Astrocyte (in vitro differentiated cells and primary cell): Measurements from ENCODE around the gene MTUS2. TPM values are rescaled to one million over a fixed set of nuclear protein-coding genes. Genes with fewer than 3 reads are reported as not detected.

Source experiments
- DNase-seq: peaks from one replicate; pipeline ENCODE4 v3.0.0-alpha.2; 2010; ENCODE audit warnings: low read depth
- FAIRE-seq: peaks from 2 replicates; lab custom pipeline; 2011; peaks lifted over from hg19 to GRCh38; lab: Jason Lieb, UNC
- H2AFZ ChIP-seq: 2 replicates; pipeline ENCODE4 v1.6.0; 2012; ENCODE audit warnings: low read depth, low read length, inconsistent platforms
- H3K27ac ChIP-seq: 2 replicates; pipeline ENCODE4 v1.5.1; 2011; ENCODE audit warnings: low read depth, low read length, inconsistent platforms
- H3K27me3 ChIP-seq: 2 replicates; pipeline ENCODE4 v1.6.0; 2011; ENCODE audit warnings: low read length, inconsistent platforms; ENCODE audit not compliant: insufficient read depth
- H3K36me3 ChIP-seq: 2 replicates; pipeline ENCODE4 v1.5.1; 2011; ENCODE audit warnings: low read length, inconsistent platforms; ENCODE audit not compliant: insufficient read depth
- H3K4me1 ChIP-seq: 2 replicates; pipeline ENCODE4 v1.5.1; 2011; ENCODE audit warnings: low read length, inconsistent platforms; ENCODE audit not compliant: insufficient read depth
- H3K4me2 ChIP-seq: 2 replicates; pipeline ENCODE4 v1.6.0; 2012; ENCODE audit warnings: low read length, inconsistent platforms
- H3K4me3 ChIP-seq: 2 replicates; pipeline ENCODE4 v1.5.1; 2011; ENCODE audit warnings: low read depth, mild to moderate bottlenecking, low read length, inconsistent platforms; ENCODE audit not compliant: insufficient read depth
- H3K79me2 ChIP-seq: 2 replicates; pipeline ENCODE4 v1.6.0; 2012; ENCODE audit warnings: mild to moderate bottlenecking, low read length, inconsistent platforms; ENCODE audit not compliant: insufficient read depth
- H3K9ac ChIP-seq: 2 replicates; pipeline ENCODE4 v1.6.0; 2012; ENCODE audit warnings: mild to moderate bottlenecking, low read length, inconsistent platforms
- H3K9me3 ChIP-seq: 2 replicates; pipeline ENCODE4 v1.5.1; 2012; ENCODE audit warnings: low read depth, mild to moderate bottlenecking, low read length, inconsistent platforms; ENCODE audit not compliant: insufficient read depth
- H4K20me1 ChIP-seq: 2 replicates; pipeline ENCODE4 v1.6.0; 2012; ENCODE audit warnings: low read length, inconsistent platforms; ENCODE audit not compliant: insufficient read depth
- H3K27ac Mint-ChIP-seq: one replicate; pipeline ENCODE4 v1.8.0; 2021; ENCODE audit warnings: mild to moderate bottlenecking, mixed read lengths; ENCODE audit not compliant: unreplicated experiment
- H3K27me3 Mint-ChIP-seq: one replicate; pipeline ENCODE4 v1.8.0; 2021; ENCODE audit warnings: low read depth, mixed read lengths; ENCODE audit not compliant: unreplicated experiment
- H3K36me3 Mint-ChIP-seq: one replicate; pipeline ENCODE4 v1.8.0; 2021; ENCODE audit warnings: low read depth, mixed read lengths; ENCODE audit not compliant: unreplicated experiment
- H3K4me1 Mint-ChIP-seq: one replicate; pipeline ENCODE4 v1.8.0; 2021; ENCODE audit warnings: low read depth, mixed read lengths; ENCODE audit not compliant: unreplicated experiment
- H3K4me3 Mint-ChIP-seq: one replicate; pipeline ENCODE4 v1.8.0; 2021; ENCODE audit warnings: mild to moderate bottlenecking, moderate library complexity, mixed read lengths; ENCODE audit not compliant: unreplicated experiment
- H3K9me3 Mint-ChIP-seq: one replicate; pipeline ENCODE4 v1.8.0; 2021; ENCODE audit warnings: mild to moderate bottlenecking, mixed read lengths; ENCODE audit not compliant: unreplicated experiment
- EZH2 ChIP-seq: IDR thresholded peaks from 2 replicates; pipeline ENCODE4 v1.6.1; 2012; ENCODE audit warnings: mild to moderate bottlenecking, low read length, inconsistent platforms; ENCODE audit not compliant: insufficient read depth
- total RNA-seq: library from RNA; stranded (reverse); gene quantifications from 2 replicates; pipeline ENCODE4 v1.2.1, GENCODE V29; 2021
- TF ChIP-seq, protein P1 (sequence below): IDR thresholded peaks from 2 replicates; pipeline ENCODE4 v1.5.1; 2011; ENCODE audit warnings: low read depth, mild to moderate bottlenecking, inconsistent platforms, low read length, moderate library complexity; ENCODE audit not compliant: insufficient read depth

The MTUS2 gene
- total RNA-seq, 1 donor from 2014 or later: 0.50 TPM

DNA sequence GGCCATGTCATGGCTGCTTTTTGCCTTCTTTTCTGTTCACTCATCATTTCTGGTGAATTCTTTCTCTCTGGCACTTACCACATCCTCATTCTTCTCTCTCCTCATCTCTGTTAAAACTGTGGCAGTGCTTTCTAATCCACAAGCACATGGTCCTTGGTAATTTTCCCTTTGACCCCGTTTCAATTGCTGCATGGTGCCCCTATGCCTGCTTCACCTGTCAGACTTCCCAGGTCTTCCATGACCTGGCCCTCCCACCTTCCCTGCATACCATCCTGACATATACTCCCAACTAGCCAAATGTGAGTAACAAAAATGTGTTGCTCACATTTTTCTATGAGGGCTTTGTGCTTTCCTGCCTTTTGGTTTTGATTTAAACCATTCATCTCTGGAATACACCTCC lies 286.5 kb downstream of the MTUS2 start:
- no peak overlapping the region for H3K27ac Mint-ChIP-seq
- no peaks in the 10 kb centered on the region for H3K4me1 ChIP-seq

DNA sequence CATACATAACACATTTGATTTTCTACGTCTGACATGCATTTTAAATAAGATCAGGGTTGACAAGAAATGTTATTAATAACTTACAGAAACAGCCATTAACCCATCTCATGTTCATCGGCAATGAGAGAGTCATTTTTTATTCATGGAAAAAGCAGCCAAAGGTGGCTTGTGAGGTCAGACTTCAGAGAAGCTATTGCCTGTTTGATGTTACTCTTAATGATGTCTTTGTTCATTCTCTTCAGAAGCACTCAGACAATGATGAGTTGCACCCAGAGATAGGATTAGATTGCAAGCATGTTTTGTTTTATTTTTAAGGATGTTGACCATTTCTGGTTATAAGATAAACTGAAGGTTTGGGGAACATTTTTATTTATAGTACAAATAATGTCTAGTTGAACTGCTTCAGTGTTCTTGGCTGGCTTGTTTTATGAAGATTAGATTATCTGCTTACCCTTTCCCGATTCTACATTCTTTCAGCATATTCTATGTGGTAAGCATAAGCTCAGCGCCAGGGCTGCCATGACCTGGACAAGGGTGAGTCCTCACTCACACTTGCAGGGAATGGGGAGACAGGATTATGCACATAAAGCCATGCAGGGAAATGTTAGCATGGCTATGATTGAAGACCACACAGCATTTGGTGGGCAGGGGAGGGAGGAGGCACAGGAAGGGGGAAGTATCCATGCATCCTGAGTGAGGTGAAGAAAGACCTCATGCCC lies 288.1 kb downstream of the MTUS2 start:
- Histone ChIP-seq H3K27ac (no peak overlapping the region), H2AFZ (no peak overlapping the region), H3K4me1 (no peaks in the 10 kb centered on the region), H3K27me3 (no peaks in the 10 kb centered on the region), H3K4me2 (no peak overlapping the region), H4K20me1 (no peaks in the 10 kb centered on the region), H3K9me3 (no peaks in the 10 kb centered on the region), H3K9ac (no peak overlapping the region), H3K79me2 (no peaks in the 10 kb centered on the region), H3K4me3 (no peak overlapping the region), H3K36me3 (no peaks in the 10 kb centered on the region)
- no peaks in the 10 kb centered on the region for H3K36me3 Mint-ChIP-seq
- no peak for DNase-seq
- TF ChIP-seq, protein P1, sequence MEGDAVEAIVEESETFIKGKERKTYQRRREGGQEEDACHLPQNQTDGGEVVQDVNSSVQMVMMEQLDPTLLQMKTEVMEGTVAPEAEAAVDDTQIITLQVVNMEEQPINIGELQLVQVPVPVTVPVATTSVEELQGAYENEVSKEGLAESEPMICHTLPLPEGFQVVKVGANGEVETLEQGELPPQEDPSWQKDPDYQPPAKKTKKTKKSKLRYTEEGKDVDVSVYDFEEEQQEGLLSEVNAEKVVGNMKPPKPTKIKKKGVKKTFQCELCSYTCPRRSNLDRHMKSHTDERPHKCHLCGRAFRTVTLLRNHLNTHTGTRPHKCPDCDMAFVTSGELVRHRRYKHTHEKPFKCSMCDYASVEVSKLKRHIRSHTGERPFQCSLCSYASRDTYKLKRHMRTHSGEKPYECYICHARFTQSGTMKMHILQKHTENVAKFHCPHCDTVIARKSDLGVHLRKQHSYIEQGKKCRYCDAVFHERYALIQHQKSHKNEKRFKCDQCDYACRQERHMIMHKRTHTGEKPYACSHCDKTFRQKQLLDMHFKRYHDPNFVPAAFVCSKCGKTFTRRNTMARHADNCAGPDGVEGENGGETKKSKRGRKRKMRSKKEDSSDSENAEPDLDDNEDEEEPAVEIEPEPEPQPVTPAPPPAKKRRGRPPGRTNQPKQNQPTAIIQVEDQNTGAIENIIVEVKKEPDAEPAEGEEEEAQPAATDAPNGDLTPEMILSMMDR: no peak
- TF ChIP-seq EZH2: no peak
- H3K9me3 Mint-ChIP-seq: no peaks in the 10 kb centered on the region
- no peak overlapping the region for H3K27ac Mint-ChIP-seq
- no peak overlapping the region for H3K4me3 Mint-ChIP-seq
- H3K4me1 Mint-ChIP-seq: peaks cover 6% of the 10 kb centered on the region
- FAIRE-seq: no peak
- H3K27me3 Mint-ChIP-seq: peaks cover 5% of the 10 kb centered on the region

More for the DNA sequence above, 286.5 kb downstream of the MTUS2 start:
- no peaks in the 10 kb centered on the region for H3K27me3 ChIP-seq
- FAIRE-seq (no peak), DNase-seq (no peak)
- TF ChIP-seq EZH2: no peak
- TF ChIP-seq, protein P1: no peak
- H3K79me2 ChIP-seq: no peaks in the 10 kb centered on the region
- no peaks in the 10 kb centered on the region for H3K9me3 Mint-ChIP-seq
- H3K4me2 ChIP-seq: no peak overlapping the region
- no peaks in the 10 kb centered on the region for H4K20me1 ChIP-seq
- H2AFZ ChIP-seq: no peak overlapping the region
- no peaks in the 10 kb centered on the region for H3K36me3 ChIP-seq
- no peak overlapping the region for H3K4me3 Mint-ChIP-seq
- H3K36me3 Mint-ChIP-seq: no peaks in the 10 kb centered on the region
- no peaks in the 10 kb centered on the region for H3K27me3 Mint-ChIP-seq
- peaks cover 6% of the 10 kb centered on the region for H3K4me1 Mint-ChIP-seq
- H3K4me3 ChIP-seq: no peak overlapping the region
- H3K9me3 ChIP-seq: no peaks in the 10 kb centered on the region
- no peak overlapping the region for H3K27ac ChIP-seq
- H3K9ac ChIP-seq: no peak overlapping the region

DNA sequence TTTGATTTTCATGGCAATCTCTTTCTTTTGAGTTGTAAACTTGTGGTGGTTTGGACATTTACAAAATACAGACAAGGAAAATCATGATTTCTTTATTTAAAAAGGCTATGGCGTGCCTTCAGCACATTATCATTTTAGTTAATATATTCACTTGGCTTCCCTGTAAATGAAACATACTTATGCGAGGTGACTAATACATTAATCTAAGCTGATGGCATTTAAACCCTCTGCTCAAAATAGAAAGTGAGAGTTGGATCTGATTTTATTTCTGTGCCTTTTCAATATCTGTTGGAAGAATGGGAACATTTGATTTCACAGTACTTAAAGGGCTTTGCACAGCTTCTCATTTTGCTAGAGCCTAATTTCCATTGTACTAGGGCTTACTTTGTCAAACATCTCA lies 289.8 kb downstream of the MTUS2 start:
- Mint-ChIP-seq H3K4me1 (peaks cover 6% of the 10 kb centered on the region), H3K27ac (no peak overlapping the region), H3K36me3 (no peaks in the 10 kb centered on the region), H3K9me3 (no peaks in the 10 kb centered on the region), H3K27me3 (peaks cover 5% of the 10 kb centered on the region), H3K4me3 (no peak overlapping the region)
- H3K4me3 ChIP-seq: no peak overlapping the region
- FAIRE-seq (no peak), DNase-seq (no peak)
- no peak overlapping the region for H2AFZ ChIP-seq
- no peak overlapping the region for H3K4me2 ChIP-seq
- no peaks in the 10 kb centered on the region for H3K27me3 ChIP-seq
- no peaks in the 10 kb centered on the region for H3K4me1 ChIP-seq
- no peaks in the 10 kb centered on the region for H4K20me1 ChIP-seq
- no peaks in the 10 kb centered on the region for H3K36me3 ChIP-seq
- no peak overlapping the region for H3K9ac ChIP-seq
- H3K79me2 ChIP-seq: no peaks in the 10 kb centered on the region
- H3K27ac ChIP-seq: no peak overlapping the region
- TF ChIP-seq, protein P1: no peak
- TF ChIP-seq EZH2: no peak
- H3K9me3 ChIP-seq: no peaks in the 10 kb centered on the region
